Measurements from ENCODE around the gene C18orf63. TPM values are rescaled to one million over a fixed set of nuclear protein-coding genes. Genes with fewer than 3 reads are reported as not detected.
A peak's percentile ranks its signal among the peaks of the same experiment; 100 is the strongest.

Gene C18orf63
- total RNA-seq, 2 donors from 2014 or later: not detected

- intact Hi-C loops (cut with DNase I): loop anchor here in 1 of 2 donors (5.0 to 10.0 kb wide), 2 partner anchors 120 to 198 kb away; no protein-coding TSS in a partner anchor
Observed at GRCh38 chr18:74356959-74357358, 41.3 kb downstream of the C18orf63 start.

DNA sequence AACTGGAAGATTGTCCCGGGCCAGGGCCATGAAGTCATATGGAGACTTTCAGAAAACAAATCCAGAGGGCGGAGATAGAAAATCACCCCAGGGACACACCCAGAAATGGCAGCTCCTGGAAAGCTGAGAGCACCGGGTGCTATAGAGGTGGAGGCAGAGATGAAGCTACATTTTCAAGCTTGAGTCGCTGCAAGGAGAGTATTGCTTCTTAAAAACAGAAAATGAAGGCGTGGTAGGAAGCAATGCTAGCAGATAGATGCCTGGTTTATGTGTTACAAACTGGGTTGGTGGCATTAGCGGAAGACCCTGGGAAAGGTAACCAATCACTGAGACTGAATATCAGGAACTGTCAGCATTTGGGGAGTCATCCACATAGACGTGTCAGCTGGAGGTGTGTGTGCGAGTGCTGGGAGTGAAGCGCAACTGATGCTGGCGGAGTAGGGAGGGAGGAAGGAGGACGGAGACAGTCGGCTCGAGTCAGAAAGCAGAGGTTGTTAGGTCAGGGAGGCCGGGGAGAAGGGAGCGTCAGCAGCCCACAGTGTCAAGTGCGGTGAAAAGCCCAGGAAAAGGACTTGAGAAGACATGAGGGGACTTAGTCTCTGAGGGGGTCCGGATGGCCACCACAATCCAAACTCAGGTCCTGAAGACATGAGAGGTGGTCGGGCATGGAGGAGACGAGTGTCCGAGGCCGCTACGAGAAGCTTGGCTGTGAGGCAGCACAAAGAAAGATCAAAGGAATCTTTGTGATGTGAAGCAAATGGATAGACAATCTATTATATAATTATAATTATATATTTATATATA lies 45.4 kb downstream of the C18orf63 start:
- ATAC-seq: no peak
- intact Hi-C loops (cut with DNase I): no loop called here
- DNase-seq: no peak

More at GRCh38 chr18:74356959-74357358, 41.3 kb downstream of the C18orf63 start:
- ATAC-seq (no peak), DNase-seq (no peak)

DNA sequence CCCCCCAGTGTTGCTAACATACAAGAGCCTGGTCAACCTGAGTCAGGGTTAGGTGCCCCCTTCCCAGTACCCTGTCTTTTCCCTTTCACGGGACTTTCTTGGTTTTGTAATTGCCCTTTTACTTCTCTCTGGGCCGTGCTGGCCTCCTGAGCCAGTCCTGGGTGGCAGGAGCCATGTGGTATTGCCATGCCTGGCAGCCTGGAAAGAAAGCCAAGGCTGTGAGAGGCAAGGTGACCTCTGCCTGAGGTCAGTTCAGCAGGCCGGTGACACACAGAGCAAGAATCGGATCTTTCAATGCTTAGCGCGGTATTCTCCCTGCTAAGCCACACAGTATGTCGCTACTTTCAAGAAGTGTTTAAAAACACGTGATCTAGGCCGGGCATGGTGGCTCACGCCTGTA lies 52.3 kb downstream of the C18orf63 start:
- DNase-seq: no peak

GRCh38 chr18:74368901-74369705 lies 53.5 kb downstream of the C18orf63 start:
- intact Hi-C loops (cut with DNase I): no loop called here
- no peak for ATAC-seq

More for the DNA sequence above, 52.3 kb downstream of the C18orf63 start:
- peak in 1 of 2 donors; percentile 59 for ATAC-seq
- intact Hi-C loops (cut with DNase I): no loop called here

DNA sequence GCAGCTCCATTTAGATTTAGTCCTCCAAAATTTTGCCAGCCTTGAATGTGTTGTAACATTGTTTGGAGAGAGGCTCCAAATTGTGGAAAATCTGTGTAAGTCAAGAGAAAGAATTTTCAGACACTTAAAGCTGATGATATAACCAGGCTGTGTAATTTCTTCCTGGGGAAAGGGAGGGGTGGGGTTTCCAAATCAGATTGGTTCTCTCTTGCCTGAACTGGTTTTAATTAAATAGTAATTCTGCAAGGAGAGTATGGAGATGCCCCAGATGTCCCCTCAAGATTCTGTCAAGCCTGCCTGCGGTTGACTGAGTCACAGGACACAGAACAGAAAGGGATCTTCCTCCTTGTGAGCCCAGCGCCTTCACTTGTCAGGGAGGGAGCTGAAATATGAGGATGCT lies 54.5 kb downstream of the C18orf63 start:
- intact Hi-C loops (cut with DNase I): no loop called here
- DNase-seq: no peak
- ATAC-seq: no peak

More at GRCh38 chr18:74368901-74369705, 53.5 kb downstream of the C18orf63 start:
- no peak for DNase-seq

DNA sequence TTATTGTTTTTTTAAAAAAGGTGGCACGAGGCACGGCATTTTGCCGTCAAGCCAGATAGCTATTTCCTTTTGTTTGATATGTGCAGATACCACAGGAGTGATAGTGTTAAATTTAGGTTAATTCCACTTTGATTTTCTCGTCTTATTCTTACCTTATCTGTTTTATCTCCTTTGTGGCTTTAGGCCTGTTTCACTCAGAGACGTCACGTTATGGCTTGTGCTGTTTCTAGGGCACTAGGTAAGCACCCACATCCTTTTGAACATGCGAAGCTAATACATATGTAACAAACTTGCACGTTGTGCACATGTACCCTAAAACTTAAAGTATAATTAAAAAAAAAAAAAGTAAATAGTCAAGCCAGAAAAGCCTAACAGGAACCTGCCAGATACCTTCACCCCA lies 57.8 kb downstream of the C18orf63 start:
- ATAC-seq (peak in 1 of 2 donors; percentile 41), DNase-seq (no peak)
- intact Hi-C loops (cut with DNase I): no loop called here

- peak in 1 of 2 donors; percentile 33 for ATAC-seq
- no peak for DNase-seq
- intact Hi-C loops (cut with DNase I): no loop called here
Observed at GRCh38 chr18:74375999-74376398, 60.4 kb downstream of the C18orf63 start.

GRCh38 chr18:74376523-74376922 lies 60.9 kb downstream of the C18orf63 start:
- intact Hi-C loops (cut with DNase I): no loop called here
- ATAC-seq (no peak), DNase-seq (no peak)

GRCh38 chr18:74377776-74378175 lies 62.1 kb downstream of the C18orf63 start:
- intact Hi-C loops (cut with DNase I): no loop called here
- no peak for DNase-seq
- ATAC-seq: peak in 1 of 2 donors; percentile 45

- intact Hi-C loops (cut with DNase I): no loop called here
- peak; percentile 75 to 93 for ATAC-seq
- no peak for DNase-seq
Observed at GRCh38 chr18:74378179-74378682, 62.6 kb downstream of the C18orf63 start.

GRCh38 chr18:74380916-74381315 lies 65.3 kb downstream of the C18orf63 start:
- intact Hi-C loops (cut with DNase I): no loop called here
- DNase-seq: no peak
- no peak for ATAC-seq

GRCh38 chr18:74381621-74382295 lies 66.1 kb downstream of the C18orf63 start:
- DNase-seq (no peak), ATAC-seq (no peak)
- intact Hi-C loops (cut with DNase I): no loop called here

DNA sequence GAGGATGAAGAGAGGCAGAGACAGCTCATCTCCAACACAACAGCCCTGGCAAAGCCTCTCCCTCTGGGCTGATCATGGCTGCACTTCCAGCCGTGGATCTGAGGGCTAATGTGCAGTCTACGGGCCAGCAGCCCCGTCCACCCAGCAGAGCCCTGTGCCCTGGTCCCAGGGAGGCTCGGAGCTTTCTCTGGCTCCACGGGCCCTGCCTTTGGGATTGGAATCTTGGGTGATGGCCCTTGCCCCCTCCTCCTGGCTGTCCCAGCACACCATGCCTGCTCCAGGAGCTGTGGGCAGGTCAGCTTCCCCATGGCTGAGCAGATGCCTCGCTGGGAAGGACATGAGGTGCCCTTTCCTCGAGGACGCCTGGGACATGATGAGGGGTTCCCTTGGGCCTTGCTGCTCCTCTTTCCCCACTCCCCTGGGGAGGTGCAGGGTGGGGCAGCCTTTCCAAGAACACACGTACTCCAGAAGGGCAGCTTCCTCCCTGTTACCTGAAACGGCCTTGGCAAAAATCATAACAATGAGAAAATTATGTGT lies 66.9 kb downstream of the C18orf63 start:
- DNase-seq (no peak), ATAC-seq (no peak)
- intact Hi-C loops (cut with DNase I): no loop called here

- no peak for DNase-seq
Observed at GRCh38 chr18:74387383-74387782, 71.7 kb downstream of the C18orf63 start.

GRCh38 chr18:74388227-74388626 lies 72.6 kb downstream of the C18orf63 start:
- ATAC-seq (no peak), DNase-seq (no peak)
- intact Hi-C loops (cut with DNase I): no loop called here

More at GRCh38 chr18:74387383-74387782, 71.7 kb downstream of the C18orf63 start:
- ATAC-seq: peak in 1 of 2 donors; percentile 68
- intact Hi-C loops (cut with DNase I): no loop called here

DNA sequence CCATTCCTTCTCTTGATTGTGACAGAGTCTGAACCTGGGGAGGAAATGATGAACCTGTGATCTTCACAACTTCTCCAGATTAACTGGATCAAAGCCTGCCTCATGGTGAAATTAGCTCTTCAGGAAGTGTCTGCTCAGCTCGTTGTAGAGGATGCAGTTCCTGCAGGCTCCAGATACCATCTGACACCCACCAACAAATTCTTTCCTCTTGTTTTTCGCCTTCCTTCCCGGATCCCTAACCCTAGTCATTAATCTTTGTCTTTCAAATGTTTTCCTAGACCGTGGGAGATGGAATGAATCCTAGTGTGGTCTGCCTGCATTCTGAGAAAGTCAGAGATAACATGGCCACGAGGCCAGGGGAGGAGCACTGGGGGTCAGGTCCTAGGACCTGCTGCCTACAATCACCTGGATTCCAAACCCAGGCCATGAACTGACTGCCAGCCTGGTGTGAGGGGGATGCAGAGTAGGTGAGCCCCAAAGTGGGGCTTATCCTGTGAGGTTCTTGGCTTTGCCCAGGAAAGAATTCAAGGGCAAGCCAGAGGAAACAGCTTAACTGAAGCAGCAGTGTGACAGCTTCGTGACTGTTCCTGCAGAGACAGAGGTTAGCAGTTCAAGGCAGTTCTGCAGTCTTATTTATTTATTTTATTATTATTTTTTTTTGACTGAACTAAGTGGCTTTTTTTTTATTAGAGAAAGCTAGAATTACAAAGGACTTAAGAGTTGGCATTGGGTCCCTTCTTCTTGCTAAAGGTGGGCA lies 73.7 kb downstream of the C18orf63 start:
- no peak for DNase-seq
- intact Hi-C loops (cut with DNase I): no loop called here

DNA sequence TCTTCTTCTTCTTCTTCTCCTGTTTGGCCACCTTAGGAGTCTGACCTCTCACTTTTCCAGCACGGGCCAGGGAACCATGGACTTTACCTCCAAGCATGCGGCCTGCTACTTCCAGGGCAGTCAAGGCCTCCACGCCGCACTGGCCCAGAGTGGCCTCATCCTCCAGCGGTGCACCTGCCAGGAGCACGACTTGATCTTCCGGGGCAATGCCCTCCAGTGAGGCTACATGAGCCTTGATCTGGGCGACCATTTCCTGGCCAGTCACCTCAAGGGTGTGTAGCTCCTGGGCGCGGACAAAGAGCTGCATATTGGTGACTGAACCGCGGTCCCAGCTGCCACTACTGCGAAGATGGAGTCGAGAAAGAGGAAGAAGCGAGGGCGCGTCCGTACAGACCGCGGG lies 74.4 kb downstream of the C18orf63 start:
- intact Hi-C loops (cut with DNase I): no loop called here
- ATAC-seq (no peak), DNase-seq (no peak)

More for the DNA sequence above, 73.7 kb downstream of the C18orf63 start:
- ATAC-seq: peak in 1 of 2 donors; percentile 29

DNA sequence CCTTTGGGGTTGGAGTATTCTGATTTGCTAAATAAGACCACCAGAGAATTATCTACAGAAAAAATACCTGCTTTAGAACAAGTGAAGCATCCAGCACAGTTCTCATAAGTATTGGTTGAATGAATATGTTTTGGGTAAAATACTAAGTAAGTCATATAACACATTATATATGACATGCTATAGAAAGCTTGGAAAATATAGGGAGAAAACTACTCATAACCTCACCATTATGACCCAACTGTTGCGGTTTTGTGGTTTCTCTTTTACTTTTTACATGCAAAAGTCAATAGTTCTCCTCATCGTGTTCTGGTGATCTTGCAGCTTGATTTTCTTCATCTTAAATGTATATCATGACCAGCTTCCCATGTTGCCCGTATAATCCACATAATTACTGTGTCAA lies 75.3 kb downstream of the C18orf63 start:
- intact Hi-C loops (cut with DNase I): no loop called here
- ATAC-seq: no peak
- no peak for DNase-seq

Data from left cardiac atrium (tissue), 4 donors.